ENCODE results near the gene NDUFA3. TPM values are rescaled to one million over a fixed set of nuclear protein-coding genes. Genes with fewer than 3 reads are reported as not detected.
A peak's percentile ranks its signal among the peaks of the same experiment; 100 is the strongest.

NDUFA3 gene
- polyA plus RNA-seq, 5 donors = 65.2 to 157 (median 85.5) TPM

GRCh38 chr19:54136086-54136863, 33.6 kb downstream of the NDUFA3 start:
- DNase-seq = no peak

DNA sequence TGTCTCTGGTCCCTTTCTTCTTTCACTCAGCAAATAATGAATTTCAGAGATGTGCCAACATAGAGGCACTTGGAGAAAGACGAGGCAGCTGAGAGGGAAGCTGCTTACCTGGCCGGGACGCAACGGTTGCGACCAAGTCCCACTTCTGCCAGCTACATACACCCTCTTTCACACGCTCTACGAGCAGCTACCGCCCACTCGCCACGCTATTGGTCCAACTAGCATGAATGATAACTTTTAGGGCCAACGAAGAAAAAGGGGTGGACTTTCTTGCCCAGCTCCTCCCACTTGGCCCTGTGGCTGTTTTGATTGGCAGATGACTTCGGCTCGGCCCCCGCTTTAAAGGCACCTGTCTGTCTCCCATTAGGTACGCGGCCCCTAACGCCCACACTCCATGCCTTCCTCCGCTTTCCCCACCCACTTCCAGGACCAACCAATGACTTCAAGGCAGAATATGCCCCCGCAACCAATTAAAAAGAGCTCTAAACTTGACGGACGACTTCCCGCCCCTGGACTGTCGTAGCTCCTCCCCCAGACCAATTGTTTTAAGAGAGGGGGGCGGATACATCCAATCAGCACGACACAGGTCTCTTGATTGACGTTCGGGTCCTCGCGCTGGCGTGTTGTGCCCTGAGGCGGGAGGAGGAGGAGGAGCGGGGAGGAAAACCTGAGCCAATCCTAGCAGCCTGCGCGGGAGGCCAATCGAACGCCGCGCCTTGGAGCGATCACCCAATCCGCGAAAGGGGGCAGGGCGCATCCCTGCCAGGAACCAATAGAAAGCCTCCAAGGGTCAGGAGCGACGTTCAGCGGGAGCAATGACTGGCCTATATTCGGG, 34.4 kb downstream of the NDUFA3 start:
- peak; percentile 100 for DNase-seq

DNA sequence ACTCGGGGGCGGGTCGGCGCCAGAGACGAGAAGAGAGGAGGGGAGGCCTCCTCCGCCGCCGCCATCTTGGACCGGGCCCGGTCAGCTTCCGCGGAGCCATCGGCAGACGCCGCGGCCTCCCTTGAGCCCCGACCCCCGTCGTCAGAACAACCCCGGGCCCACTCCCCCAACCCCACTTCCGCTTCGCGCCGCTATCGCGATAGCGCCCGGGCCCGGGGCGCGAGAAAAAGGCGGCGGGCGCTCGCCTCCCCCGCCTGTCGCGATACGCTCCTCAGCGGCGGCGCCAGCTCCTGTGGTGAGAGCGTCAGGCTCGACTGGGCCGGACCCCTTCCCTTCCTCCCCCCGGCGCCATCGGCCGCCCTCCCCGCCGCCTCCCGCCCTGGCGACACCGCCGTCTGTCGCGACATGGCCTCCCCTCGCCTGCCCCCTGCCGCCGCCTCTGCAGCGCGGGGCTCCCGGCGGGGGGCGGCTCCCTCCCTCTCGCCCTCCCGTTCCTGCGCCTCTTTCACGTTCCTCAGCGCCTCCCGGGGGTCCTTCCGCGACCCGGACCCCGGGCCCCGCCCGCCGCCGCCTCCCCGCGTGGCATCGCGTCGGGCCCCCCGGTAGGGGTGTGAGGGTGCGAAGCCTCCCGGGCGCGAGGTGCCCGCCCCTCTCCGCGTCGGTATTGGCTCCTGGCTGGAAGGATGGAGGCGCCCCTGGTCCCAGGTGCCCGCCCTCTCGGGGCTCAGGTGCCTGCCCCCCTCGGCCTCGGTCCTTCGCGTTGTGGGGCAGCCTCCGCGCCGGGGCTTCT, 35.2 kb downstream of the NDUFA3 start, which contains the start of gene CNOT3:
CNOT3 (plus strand) TSS at position 64 of the 790 bp plus-strand sequence. CDS start 5,217 bp downstream, outside the sequence.
- no peak for DNase-seq

- DNase-seq = no peak
Observed at GRCh38 chr19:54138489-54139256, 36.0 kb downstream of the NDUFA3 start.

DNA sequence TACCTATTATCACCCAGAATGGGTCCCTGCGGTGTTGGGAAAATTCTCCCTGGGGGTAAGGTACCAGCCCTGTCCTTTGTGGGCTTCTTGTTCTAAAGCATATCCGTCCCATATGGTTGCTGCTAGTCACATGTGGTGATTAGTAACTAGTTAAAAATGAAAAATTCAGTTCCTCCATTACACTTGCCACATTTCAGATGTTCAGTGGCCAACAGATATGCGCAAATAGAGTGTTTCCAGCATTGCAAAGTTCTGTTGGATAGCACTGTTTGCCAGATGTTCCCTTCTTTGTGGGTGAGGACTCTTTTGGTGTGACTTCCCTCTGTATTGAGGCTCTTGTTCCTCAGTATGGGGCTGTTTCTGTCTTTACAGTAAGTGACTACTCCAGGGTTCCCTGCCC, 38.7 kb downstream of the NDUFA3 start:
- no peak for DNase-seq

DNA sequence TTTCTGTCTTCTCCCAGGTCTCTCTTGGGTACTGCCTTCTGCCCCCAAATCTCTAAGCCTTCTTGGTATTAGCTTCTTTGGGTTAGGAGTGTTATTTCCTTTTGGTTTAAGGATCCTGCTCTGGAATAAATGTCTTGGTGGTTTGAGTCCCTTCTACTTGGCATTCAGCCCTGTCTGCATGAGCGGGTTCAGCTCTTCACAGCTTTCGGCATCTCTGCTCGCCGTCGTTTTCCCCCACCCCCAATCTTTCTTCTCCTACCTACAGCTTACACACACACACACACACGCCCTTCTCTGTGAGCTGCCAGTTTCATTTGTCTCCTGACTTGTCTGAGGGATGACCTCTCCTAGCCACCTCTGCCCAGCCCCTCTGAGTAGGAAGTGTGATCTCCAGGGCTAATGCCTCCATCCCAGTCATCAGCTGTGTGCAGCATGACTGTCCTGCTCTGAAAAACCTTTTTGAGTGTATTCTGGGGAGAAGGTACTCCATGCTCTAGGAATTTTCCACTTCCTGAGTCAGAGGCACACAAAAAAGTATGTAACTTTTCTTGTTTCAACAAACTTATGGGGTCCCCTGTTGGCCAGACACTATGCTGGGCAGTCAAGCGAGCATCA, 39.6 kb downstream of the NDUFA3 start:
- DNase-seq = no peak

GRCh38 chr19:54145541-54146158, 43.0 kb downstream of the NDUFA3 start:
- DNase-seq = no peak

GRCh38 chr19:54147676-54148075, 45.0 kb downstream of the NDUFA3 start:
- DNase-seq = no peak

DNA sequence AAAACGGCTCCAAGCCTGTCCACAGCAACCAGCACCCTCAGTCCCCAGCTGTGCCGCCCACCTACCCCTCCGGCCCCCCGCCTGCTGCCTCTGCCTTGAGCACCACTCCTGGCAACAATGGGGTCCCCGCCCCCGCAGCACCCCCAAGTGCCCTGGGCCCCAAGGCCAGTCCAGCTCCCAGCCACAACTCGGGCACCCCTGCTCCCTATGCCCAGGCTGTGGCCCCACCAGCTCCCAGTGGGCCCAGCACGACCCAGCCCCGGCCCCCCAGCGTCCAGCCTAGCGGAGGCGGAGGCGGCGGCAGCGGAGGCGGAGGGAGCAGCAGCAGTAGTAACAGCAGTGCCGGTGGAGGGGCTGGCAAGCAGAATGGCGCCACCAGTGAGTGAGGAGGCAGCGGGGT, 45.5 kb downstream of the NDUFA3 start:
- no peak for DNase-seq

DNA sequence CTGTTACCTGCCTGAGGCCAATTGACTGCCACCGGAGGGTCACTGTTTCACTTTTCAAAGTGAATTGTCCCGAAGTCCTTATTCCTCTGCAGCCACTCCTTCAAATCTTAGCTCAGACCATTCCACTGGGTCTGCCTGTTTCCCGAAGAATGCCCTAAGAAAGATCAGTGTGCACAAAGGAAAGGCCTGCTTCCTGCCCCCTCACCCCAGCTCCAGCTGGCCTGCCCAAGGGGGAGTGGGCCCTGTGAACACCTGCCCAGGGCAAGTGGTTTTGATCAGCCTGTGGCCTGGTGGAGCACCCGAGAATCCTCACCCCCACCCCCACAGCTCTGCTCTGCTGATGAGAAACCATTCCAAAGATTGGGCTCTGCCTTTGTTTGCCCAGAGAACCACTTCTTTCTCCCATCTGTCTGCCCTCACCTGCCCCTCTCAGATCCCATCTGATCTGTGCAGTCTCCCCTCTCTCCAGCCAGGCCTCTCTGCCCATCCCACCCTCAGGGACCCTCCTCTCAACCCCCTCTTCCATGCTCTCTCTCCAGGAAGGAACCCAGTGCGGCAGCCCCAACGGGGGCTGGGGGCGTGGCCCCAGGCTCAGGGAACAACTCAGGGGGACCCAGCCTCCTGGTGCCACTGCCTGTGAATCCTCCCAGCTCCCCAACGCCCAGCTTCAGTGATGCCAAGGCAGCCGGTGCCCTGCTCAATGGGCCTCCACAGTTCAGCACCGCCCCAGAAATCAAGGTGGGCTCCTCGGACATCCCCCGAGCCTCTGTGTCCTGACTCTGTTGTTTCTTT, 46.6 kb downstream of the NDUFA3 start:
- no peak for DNase-seq

DNA sequence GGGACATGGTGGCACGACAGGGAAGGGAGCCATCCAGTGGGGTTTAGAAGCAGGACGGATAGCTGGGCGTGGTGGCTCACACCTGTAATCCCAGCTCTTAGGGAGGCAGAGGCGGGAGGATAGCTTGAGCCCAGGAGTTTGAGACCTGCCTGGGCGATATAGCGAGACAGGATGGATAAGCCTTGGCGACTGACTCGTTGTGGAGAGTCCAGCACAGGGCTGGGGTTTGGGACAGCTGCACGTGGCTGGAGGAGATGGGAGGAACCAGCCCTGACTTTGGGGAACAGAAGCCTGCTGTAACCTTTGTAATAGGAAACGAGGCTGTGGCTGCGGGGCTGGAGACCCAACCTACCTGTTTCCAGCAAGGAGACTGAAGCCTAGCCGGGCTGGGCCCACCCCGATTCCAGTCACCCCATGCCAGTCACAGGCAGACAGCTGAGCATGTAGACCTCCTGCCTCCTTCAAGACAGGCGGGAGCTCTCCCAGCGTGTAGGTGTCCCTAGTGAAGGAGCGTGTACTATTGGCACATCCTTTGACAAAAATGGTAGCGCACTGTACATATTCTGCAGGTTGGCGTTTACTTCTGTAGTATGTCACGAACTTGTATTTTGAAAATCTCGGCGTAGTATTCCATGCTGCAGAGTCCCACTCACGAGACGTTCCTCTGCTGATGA, 48.8 kb downstream of the NDUFA3 start:
- DNase-seq = no peak

DNA sequence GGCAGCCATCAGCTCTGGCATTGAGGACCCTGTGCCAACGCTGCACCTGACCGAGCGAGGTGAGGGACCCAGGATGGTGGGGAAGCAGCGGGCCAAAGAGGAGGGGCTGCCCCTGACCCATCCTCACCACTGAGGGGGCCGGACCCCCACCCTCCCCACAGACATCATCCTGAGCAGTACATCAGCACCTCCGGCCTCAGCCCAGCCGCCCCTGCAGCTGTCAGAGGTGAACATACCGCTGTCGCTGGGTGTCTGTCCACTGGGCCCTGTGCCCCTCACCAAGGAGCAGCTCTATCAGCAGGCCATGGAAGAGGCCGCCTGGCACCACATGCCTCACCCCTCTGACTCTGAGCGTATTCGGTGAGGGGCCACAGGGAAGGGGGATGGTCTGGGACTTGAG, 49.6 kb downstream of the NDUFA3 start:
- DNase-seq = no peak

- DNase-seq = no peak
Observed at GRCh38 chr19:54152878-54153524, 50.3 kb downstream of the NDUFA3 start.

GRCh38 chr19:54153731-54154326, 51.2 kb downstream of the NDUFA3 start:
- DNase-seq = no peak

GRCh38 chr19:54154603-54155345, 52.1 kb downstream of the NDUFA3 start:
- DNase-seq = no peak

- no peak for DNase-seq
Observed at GRCh38 chr19:54155694-54156093, 53.0 kb downstream of the NDUFA3 start.

DNA sequence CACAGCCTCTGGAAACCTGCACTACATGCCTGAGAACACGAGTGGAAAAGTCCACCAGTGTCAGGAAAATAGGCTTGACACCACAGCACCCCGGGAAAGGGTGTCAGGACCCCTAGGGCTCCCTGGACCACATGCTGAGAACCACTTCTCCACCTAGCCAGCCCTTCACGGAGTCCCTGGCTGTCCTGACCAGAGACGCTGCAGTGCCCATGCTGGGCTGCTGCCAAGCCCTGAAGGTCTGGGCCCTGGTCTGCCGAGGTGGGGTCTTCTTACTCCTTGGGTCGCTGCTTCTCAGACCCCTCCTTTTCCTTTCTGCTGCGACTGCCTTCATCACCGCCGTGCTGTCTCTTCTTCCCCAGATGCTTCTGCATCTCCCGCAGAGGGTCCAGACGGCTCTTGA, 53.8 kb downstream of the NDUFA3 start:
- DNase-seq = no peak

Measured in right lung (tissue), 5 donors.